ENCODE measurements around the gene SPPL2A. TPM values are rescaled to one million over a fixed set of nuclear protein-coding genes. Genes with fewer than 3 reads are reported as not detected.

SPPL2A gene
- total RNA-seq, 1 experiment from 2014 or later, result 64.4 TPM

DNA sequence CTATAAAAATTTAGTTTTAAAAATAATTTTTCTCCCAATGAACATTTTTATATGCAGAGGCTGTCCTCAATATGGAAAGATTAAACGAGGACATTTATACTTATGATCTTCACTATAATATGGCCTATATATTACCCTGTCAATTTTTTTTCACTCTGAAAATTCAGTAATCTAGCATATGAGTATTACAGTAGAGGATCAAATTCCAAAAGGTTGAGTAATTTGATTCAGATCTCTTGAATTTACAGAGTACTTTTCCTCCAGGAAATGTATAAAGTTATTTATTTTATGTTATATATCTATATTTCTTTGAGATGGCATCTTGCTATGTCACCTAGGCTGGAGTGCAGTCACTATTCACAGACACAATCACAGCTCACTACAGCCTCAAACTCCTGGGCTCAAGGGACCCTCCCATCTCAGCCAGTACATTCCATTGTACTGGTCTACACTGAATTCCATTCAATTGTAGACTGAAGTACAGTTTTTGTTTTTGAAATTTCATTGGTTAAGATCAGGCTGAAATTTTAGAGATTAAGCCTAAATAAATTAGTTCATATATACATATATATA lies 62.7 kb downstream of the SPPL2A start:
- H2BK120ac ChIP-seq (ENCODE audit: low read depth, low read length, poor library complexity, severe bottlenecking), result no peak overlapping the region
- H4K20me1 ChIP-seq (ENCODE audit: control insufficient read depth, insufficient read depth, insufficient read length), result no peaks in the 10 kb centered on the region
- H3K23ac ChIP-seq (ENCODE audit: insufficient read length, low read depth, low read length), result no peak overlapping the region
- Mint-ChIP-seq H3K4me1 (no peaks in the 10 kb centered on the region), H3K27ac (no peak overlapping the region), H3K36me3 (ENCODE audit: insufficient read depth in 1 of 3, low read depth in 3 of 3) (peaks cover 0 to 7% (median 4%) of the 10 kb centered on the region in 3 experiments; a peak in 4 of 7 replicates), H3K27me3 (ENCODE audit: low read depth) (no peaks in the 10 kb centered on the region), H3K4me3 (no peak overlapping the region), H3K9me3 (no peaks in the 10 kb centered on the region)
- H3K79me2 ChIP-seq (ENCODE audit: insufficient read depth, low read length), result no peaks in the 10 kb centered on the region
- H3K9me3 ChIP-seq (ENCODE audit: control insufficient read depth, low read depth, low read length), result no peaks in the 10 kb centered on the region
- H3T11ph ChIP-seq (ENCODE audit: low read length), result no peak overlapping the region
- no peak overlapping the region for H4K5ac ChIP-seq (ENCODE audit: insufficient read length, low read depth, low read length)
- no peak overlapping the region for H2BK12ac ChIP-seq (ENCODE audit: insufficient read length, low read depth, low read length)
- no peak overlapping the region for H4K91ac ChIP-seq (ENCODE audit: insufficient read length, low read depth, low read length)
- H3K4me1 ChIP-seq (ENCODE audit: insufficient read depth, low read length), result no peaks in the 10 kb centered on the region
- WGBS (ENCODE audit: extremely low coverage, insufficient read length, low lambda C conversion rate), result no CpG with 5 or more reads among the region's 1 CpG
- no peak overlapping the region for H2BK15ac ChIP-seq (ENCODE audit: low read depth, low read length)
- H3K14ac ChIP-seq (ENCODE audit: insufficient read depth, low read length), result no peak overlapping the region
- no peak overlapping the region for H3K18ac ChIP-seq (ENCODE audit: insufficient read length, low read depth, low read length)
- H2BK20ac ChIP-seq (ENCODE audit: low read depth, low read length, poor library complexity, severe bottlenecking), result no peak overlapping the region
- no peaks in the 10 kb centered on the region for H3K23me2 ChIP-seq (ENCODE audit: insufficient read length, low read depth, low read length, poor library complexity, severe bottlenecking)
- TF ChIP-seq CTCF (conservative IDR thresholded peaks at IDR 0.05), result no peak
- H2AK5ac ChIP-seq (ENCODE audit: insufficient read length, low read length), result no peak overlapping the region
- DNase-seq, result no peak
- H3K56ac ChIP-seq (ENCODE audit: insufficient read length, low read depth, low read length), result no peak overlapping the region
- no peaks in the 10 kb centered on the region for H3K79me1 ChIP-seq (ENCODE audit: insufficient read depth, low read depth, low read length, poor library complexity, severe bottlenecking)
- no peak overlapping the region for H3K27ac ChIP-seq (ENCODE audit: insufficient read length, low read depth, low read length)
- H3K9ac ChIP-seq (ENCODE audit: extremely low read depth, insufficient read length, low read length), result no peak overlapping the region
- H3K4me2 ChIP-seq (ENCODE audit: insufficient read depth, insufficient read length, low read length), result no peak overlapping the region
- H2AFZ ChIP-seq (ENCODE audit: low read length), result no peak overlapping the region
- H3K4ac ChIP-seq (ENCODE audit: low read depth, low read length), result no peak overlapping the region
- no peak overlapping the region for H4K8ac ChIP-seq (replicated peaks; ENCODE audit: insufficient read length, low read depth, low read length)
- no peak overlapping the region for H2BK5ac ChIP-seq (ENCODE audit: insufficient read length, low read length)
- no peaks in the 10 kb centered on the region for H3K27me3 ChIP-seq (ENCODE audit: insufficient read depth, low read length)
